Measurements from ENCODE around the gene POLG.

The POLG gene

GRCh38 chr15:89370120-89370977, 35.7 kb upstream of the POLG start:
- no peak for DNase-seq

GRCh38 chr15:89369341-89369947, 34.8 kb upstream of the POLG start:
- no peak for DNase-seq

- DNase-seq, result no peak
These were observed 34.1 kb upstream of the POLG start for GRCh38 chr15:89368566-89369223.

GRCh38 chr15:89367485-89368451, 33.1 kb upstream of the POLG start:
- DNase-seq, result no peak

GRCh38 chr15:89366656-89367393, 32.2 kb upstream of the POLG start:
- no peak for DNase-seq

GRCh38 chr15:89365462-89366065, 30.9 kb upstream of the POLG start:
- DNase-seq, result no peak

- DNase-seq, result no peak
These were observed 30.3 kb upstream of the POLG start for GRCh38 chr15:89364741-89365450.

GRCh38 chr15:89364341-89364740, 29.7 kb upstream of the POLG start:
- DNase-seq, result no peak

GRCh38 chr15:89363770-89364169, 29.1 kb upstream of the POLG start:
- DNase-seq, result no peak

GRCh38 chr15:89363133-89363532, 28.5 kb upstream of the POLG start:
- no peak for DNase-seq

- DNase-seq, result no peak
These were observed 27.8 kb upstream of the POLG start for GRCh38 chr15:89362203-89363101.

- no peak for DNase-seq
These were observed 27.0 kb upstream of the POLG start for GRCh38 chr15:89361451-89362202.

GRCh38 chr15:89360294-89360971, 25.8 kb upstream of the POLG start:
- no peak for DNase-seq

GRCh38 chr15:89359471-89360293, 25.1 kb upstream of the POLG start:
- DNase-seq, result no peak

GRCh38 chr15:89358755-89359439, 24.3 kb upstream of the POLG start:
- DNase-seq, result peak; percentile 42

- DNase-seq, result no peak
These were observed 23.8 kb upstream of the POLG start for GRCh38 chr15:89358435-89358754.
